HFFc6 (cell line): ENCODE data around the gene TFRC. TPM values are rescaled to one million over a fixed set of nuclear protein-coding genes. Genes with fewer than 3 reads are reported as not detected.
"Not testable (repeated sequence)": the region's sequence is repeated elsewhere in the genome, so short reads cannot be mapped to it uniquely, and the experiment has no call there.

Source experiments
- DNase-seq: peaks from one replicate; pipeline ENCODE4 v3.0.0-alpha.2; 2018
- H3K27ac Mint-ChIP-seq: 2 replicates; pipeline ENCODE4 v1.8.0; 2020; ENCODE audit warnings: mild to moderate bottlenecking, mixed read lengths
- H3K27me3 Mint-ChIP-seq: 2 replicates; pipeline ENCODE4 v1.8.0; 2021; ENCODE audit warnings: mild to moderate bottlenecking, moderate library complexity, mixed read lengths; ENCODE audit not compliant: insufficient read depth
- H3K36me3 Mint-ChIP-seq: 2 replicates; pipeline ENCODE4 v1.8.0; 2021; ENCODE audit warnings: low read depth, mixed read lengths
- H3K4me1 Mint-ChIP-seq: 2 replicates; pipeline ENCODE4 v1.8.0; 2020; ENCODE audit warnings: low read depth, mixed read lengths
- H3K4me3 Mint-ChIP-seq: 2 replicates; pipeline ENCODE4 v1.8.0; 2020; ENCODE audit warnings: mild to moderate bottlenecking, moderate library complexity, mixed read lengths
- H3K9me3 Mint-ChIP-seq: 2 replicates; pipeline ENCODE4 v1.8.0; 2020; ENCODE audit warnings: mild to moderate bottlenecking, mixed read lengths
- total RNA-seq, 6 experiments: library from RNA; stranded (reverse); fragmentation: NEBNext Ultra II Directional; extraction: Animal tissue kit (Norgen Biotek cat#: 25700); gene quantifications; 2 replicates in 1 of 6; 3 replicates in 5 of 6; pipeline ENCODE4 v1.2.3, GENCODE V29; 2021
- TF ChIP-seq, protein P1 (sequence below): fragments of 200-600 bp; sonication (generic); IDR thresholded peaks from 2 replicates; pipeline ENCODE4 v1.5.0; 2021; ENCODE audit warnings: antibody characterized with exemption, mild to moderate bottlenecking

TFRC gene
- total RNA-seq, 6 experiments from 2014 or later = 119 to 144 (median 132) TPM

DNA sequence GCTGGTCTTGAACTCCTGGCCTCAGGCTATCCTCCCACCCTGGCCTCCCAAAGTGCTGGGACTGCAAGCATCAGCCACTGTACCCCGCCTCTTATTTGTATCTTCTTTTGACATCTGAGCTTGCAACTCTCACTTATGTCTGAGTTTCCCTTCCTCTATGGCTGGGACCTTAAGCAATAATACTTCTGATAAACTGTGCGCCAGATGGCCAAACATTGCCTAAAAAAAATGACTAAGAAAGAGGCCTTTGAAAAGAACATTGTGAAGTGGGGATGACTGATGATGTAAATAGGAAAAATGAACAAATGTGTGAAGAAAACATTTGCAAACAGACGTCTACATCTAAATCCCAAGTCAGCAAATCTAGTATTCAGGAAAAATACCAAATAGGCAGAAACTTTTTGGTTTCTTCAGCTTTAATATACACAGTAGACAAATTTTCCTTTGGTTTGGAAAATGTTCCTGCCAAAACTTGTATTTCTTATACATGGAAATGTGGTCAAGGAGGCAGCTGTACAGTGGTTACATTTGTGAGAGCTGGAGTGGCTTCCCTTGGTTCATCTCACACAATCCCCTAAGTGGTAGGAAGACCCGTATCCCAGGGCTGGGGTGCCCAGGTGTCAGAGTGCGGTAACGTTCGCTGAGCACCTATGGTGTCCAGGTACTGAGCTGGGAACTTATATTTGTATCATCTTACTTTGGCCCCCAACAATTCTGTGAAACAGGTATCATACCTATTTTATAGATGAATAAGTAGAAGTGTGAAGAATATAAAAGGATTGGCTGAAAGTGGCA is 11.6 kb upstream of the TFRC start:
- TF ChIP-seq, protein P1, sequence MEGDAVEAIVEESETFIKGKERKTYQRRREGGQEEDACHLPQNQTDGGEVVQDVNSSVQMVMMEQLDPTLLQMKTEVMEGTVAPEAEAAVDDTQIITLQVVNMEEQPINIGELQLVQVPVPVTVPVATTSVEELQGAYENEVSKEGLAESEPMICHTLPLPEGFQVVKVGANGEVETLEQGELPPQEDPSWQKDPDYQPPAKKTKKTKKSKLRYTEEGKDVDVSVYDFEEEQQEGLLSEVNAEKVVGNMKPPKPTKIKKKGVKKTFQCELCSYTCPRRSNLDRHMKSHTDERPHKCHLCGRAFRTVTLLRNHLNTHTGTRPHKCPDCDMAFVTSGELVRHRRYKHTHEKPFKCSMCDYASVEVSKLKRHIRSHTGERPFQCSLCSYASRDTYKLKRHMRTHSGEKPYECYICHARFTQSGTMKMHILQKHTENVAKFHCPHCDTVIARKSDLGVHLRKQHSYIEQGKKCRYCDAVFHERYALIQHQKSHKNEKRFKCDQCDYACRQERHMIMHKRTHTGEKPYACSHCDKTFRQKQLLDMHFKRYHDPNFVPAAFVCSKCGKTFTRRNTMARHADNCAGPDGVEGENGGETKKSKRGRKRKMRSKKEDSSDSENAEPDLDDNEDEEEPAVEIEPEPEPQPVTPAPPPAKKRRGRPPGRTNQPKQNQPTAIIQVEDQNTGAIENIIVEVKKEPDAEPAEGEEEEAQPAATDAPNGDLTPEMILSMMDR = no peak
- H3K9me3 Mint-ChIP-seq = no peaks in the 10 kb centered on the region
- peaks cover 22% of the 10 kb centered on the region for H3K27me3 Mint-ChIP-seq
- no peaks in the 10 kb centered on the region for H3K36me3 Mint-ChIP-seq
- no peak for DNase-seq
- H3K4me1 Mint-ChIP-seq = 0 out of 2 replicates have a peak, but pooled peaks cover 5% of the 10 kb centered on the region
- no peak overlapping the region for H3K27ac Mint-ChIP-seq
- no peak overlapping the region for H3K4me3 Mint-ChIP-seq

DNA sequence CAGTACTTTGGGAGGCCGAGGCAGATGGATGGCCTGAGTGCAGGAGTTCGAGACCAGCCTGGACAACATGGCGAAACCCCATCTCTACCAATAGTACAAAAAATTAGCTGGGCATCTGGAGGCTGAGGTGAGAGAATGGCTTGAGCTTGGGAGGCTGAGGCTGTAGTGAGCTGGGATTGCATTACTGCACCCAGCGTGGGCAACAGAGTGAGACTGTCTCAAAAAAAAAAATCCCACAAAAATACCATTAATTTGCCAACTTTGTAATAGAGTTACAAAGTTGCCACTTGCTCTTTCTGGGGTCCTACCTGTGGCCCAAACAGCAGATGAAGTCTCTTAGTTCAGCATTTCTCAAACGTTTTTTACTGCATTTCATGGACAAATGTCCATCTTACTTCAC is 6.0 kb upstream of the TFRC start:
- Mint-ChIP-seq H3K4me3 (no peak overlapping the region), H3K27me3 (peaks cover 10% of the 10 kb centered on the region), H3K27ac (no peak overlapping the region), H3K4me1 (no peaks in the 10 kb centered on the region), H3K9me3 (no peaks in the 10 kb centered on the region), H3K36me3 (no peaks in the 10 kb centered on the region)
- DNase-seq = no peak
- TF ChIP-seq, protein P1 = no peak

DNA sequence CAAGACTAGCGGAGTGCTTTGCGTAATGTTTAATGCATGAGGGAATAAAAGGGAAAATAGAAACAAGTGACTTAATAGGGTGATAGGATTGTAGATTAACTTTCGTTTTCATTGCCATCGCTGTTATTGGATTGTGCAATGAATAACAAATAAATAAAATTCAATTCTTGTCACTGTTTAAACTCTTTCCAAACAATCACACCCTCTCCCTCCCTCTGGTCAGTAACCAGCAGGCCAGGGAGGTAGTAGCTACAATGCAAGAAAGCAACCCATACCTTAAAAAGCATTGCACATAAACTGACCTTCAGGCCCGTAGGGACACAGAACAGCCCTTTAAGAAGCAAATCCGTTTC is 705 bp upstream of the TFRC start:
- peaks cover 17% of the 10 kb centered on the region for H3K4me1 Mint-ChIP-seq
- peaks cover 6% of the 10 kb centered on the region for H3K27me3 Mint-ChIP-seq
- TF ChIP-seq, protein P1 = no peak
- no peak overlapping the region for H3K27ac Mint-ChIP-seq
- H3K36me3 Mint-ChIP-seq = no peaks in the 10 kb centered on the region
- DNase-seq = no peak
- peak overlapping the region; percentile 96 for H3K4me3 Mint-ChIP-seq
- no peaks in the 10 kb centered on the region for H3K9me3 Mint-ChIP-seq

DNA sequence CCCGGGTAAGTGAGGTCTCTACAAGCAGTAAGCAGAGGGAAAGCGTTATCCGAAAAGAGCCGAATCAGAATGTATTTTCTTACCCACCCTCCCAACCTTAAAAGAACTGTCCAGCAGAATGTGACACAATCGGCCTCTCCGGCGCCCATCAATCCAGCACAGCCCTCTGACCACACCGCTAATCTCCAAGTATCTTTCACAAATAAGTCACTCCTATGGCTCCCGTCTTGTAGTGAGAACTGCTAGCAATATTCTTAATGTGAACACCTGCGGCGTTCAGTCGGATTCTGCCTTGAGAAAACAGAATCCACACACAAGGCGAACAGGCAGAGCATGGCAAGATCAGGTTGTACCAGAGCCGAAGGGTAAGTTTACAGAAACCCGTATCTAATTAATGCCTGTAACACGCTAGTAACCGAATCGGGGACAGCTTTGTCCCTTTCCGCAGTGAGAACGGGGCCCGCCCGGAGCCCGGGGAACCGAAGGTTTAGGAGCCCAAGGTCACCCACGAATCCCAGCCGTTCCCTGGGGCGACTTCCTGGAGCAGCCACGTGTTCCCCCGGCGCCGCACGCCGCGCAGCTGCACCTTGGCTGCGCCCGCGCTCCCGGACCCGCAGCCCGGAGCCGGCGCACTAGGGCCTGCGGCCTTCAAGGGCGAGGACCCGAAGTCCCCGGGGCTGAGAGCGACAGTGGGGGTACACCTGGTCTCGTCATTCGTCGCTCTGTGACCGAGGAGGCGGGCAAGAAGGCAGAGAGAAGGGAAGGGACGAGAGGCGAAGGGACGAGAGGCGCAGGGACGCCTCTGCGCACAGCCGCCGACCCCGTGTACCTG is 672 bp downstream of the TFRC start:
- TF ChIP-seq, protein P1 = no peak
- no peaks in the 10 kb centered on the region for H3K36me3 Mint-ChIP-seq
- peaks cover 17% of the 10 kb centered on the region for H3K4me1 Mint-ChIP-seq
- DNase-seq = peak; percentile 10
- peak overlapping the region; percentile 72 for H3K27ac Mint-ChIP-seq
- H3K27me3 Mint-ChIP-seq = peaks cover 6% of the 10 kb centered on the region; the same call in 1 of the 2 replicates
- H3K9me3 Mint-ChIP-seq = no peaks in the 10 kb centered on the region
- H3K4me3 Mint-ChIP-seq = peak overlapping the region; percentile 96

DNA sequence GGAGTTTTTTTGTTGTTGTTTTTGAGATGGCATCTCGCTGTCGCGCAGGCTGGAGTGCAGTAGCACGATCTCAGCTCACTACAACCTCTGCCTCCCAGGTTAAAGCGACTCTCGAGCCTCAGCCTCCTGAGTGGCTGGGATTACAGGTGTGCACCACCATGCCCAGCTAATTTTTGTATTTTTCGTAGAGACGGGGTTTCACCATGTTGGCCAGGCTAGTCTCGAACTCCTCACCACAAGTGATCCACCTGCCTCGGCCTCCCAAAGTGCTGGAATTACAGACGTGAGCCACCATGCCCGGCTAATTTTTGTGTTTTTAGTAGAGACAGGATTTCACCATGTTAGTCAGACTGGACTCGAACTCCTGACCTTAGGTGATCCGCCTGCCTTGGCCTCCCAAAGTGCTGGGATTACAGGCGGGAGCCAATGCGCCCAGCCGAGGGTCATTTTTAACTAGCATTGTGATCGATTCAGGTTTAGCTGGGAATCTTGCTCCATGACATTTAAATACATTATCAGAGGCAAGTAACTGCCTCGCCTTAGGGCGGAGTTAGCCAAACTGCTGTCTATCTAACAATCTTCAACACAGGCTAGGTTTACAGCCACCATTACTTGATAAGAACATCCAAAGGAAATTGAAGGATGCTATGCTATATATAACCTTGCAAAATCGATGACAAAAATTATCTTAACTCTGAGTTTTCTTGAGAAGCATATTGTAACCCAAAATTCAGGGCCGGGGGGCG is 1.6 kb downstream of the TFRC start:
- not testable (repeated sequence) for H3K9me3 Mint-ChIP-seq, DNase-seq, H3K36me3 Mint-ChIP-seq, H3K27me3 Mint-ChIP-seq
- Mint-ChIP-seq H3K4me3 (peak overlapping the region; percentile 96), H3K4me1 (peaks cover 17% of the 10 kb centered on the region), H3K27ac (peak overlapping the region; percentile 72; the same call in 1 of the 2 replicates)
